GM23338 (cell line): Measurements from ENCODE around the gene MYO1D. TPM values are rescaled to one million over a fixed set of nuclear protein-coding genes. Genes with fewer than 3 reads are reported as not detected.

Source experiments
- ATAC-seq: fragments of 200-7000 bp; cut with Tn5 transposase; 3 replicates; pipeline ENCODE4 v1.9.1; 2020
- DNase-seq: peaks from one replicate; pipeline ENCODE4 v3.0.0-alpha.2; 2015; ENCODE audit warnings: low spot score
- H2AFZ ChIP-seq: fragments of 200-600 bp; sonication (generic); 2 replicates; pipeline ENCODE4 v1.8.0; 2016; ENCODE audit warnings: antibody characterized with exemption, mild to moderate bottlenecking, moderate library complexity
- H3F3A ChIP-seq: fragments of 200-600 bp; sonication (generic); replicated peaks from 2 replicates; pipeline ENCODE4 v1.8.0; 2017; ENCODE audit warnings: antibody characterized with exemption, mixed run types, low read depth
- H3K27ac ChIP-seq: fragments of 200-600 bp; sonication (generic); 2 replicates; pipeline ENCODE4 v1.6.1; 2016; ENCODE audit warnings: low read depth
- H3K27me3 ChIP-seq: fragments of 200-600 bp; sonication (generic); 2 replicates; pipeline ENCODE4 v1.8.0; 2016; ENCODE audit warnings: mild to moderate bottlenecking, mixed run types, moderate library complexity; ENCODE audit not compliant: insufficient read depth
- H3K36me3 ChIP-seq: fragments of 200-600 bp; sonication (generic); 2 replicates; pipeline ENCODE4 v1.8.0; 2016; ENCODE audit warnings: mild to moderate bottlenecking; ENCODE audit not compliant: insufficient read depth
- H3K4me1 ChIP-seq: fragments of 200-600 bp; sonication (generic); 2 replicates; pipeline ENCODE4 v1.8.0; 2016; ENCODE audit warnings: mild to moderate bottlenecking, moderate library complexity; ENCODE audit not compliant: insufficient read depth
- H3K4me2 ChIP-seq: fragments of 200-600 bp; sonication (generic); 2 replicates; pipeline ENCODE4 v1.7.1; 2017; ENCODE audit warnings: mixed run types
- H3K4me3 ChIP-seq: fragments of 200-600 bp; sonication (generic); 2 replicates; pipeline ENCODE4 v1.6.1; 2016; ENCODE audit warnings: mixed run types
- H3K79me2 ChIP-seq: fragments of 200-600 bp; sonication (generic); replicated peaks from 2 replicates; pipeline ENCODE4 v1.8.0; 2017; ENCODE audit warnings: mild to moderate bottlenecking; ENCODE audit not compliant: insufficient read depth
- H3K9me2 ChIP-seq: fragments of 200-600 bp; sonication (generic); 2 replicates; pipeline ENCODE4 v1.8.0; 2017; ENCODE audit not compliant: insufficient read depth
- H4K20me1 ChIP-seq: fragments of 200-600 bp; sonication (generic); replicated peaks from 2 replicates; pipeline ENCODE4 v1.8.0; 2017; ENCODE audit warnings: mild to moderate bottlenecking; ENCODE audit not compliant: insufficient read depth
- H3K27ac Mint-ChIP-seq: 2 replicates; pipeline ENCODE4 v1.8.0; 2020; ENCODE audit warnings: inconsistent platforms, mild to moderate bottlenecking, moderate library complexity, mixed read lengths
- H3K27me3 Mint-ChIP-seq: 3 replicates; pipeline ENCODE4 v1.8.0; 2022; ENCODE audit warnings: low read depth, mild to moderate bottlenecking, moderate library complexity, mixed read lengths, inconsistent platforms; ENCODE audit not compliant: insufficient read depth, poor library complexity
- H3K36me3 Mint-ChIP-seq: 3 replicates; pipeline ENCODE4 v1.8.0; 2021; ENCODE audit warnings: low read depth, mild to moderate bottlenecking, inconsistent platforms, moderate library complexity, mixed read lengths
- H3K4me1 Mint-ChIP-seq: 3 replicates; pipeline ENCODE4 v1.8.0; 2020; ENCODE audit warnings: mild to moderate bottlenecking, inconsistent platforms, mixed read lengths
- H3K4me3 Mint-ChIP-seq: 3 replicates; pipeline ENCODE4 v1.8.0; 2021; ENCODE audit warnings: moderate library complexity, mild to moderate bottlenecking, inconsistent platforms, mixed read lengths
- H3K9me3 Mint-ChIP-seq: 3 replicates; pipeline ENCODE4 v1.8.0; 2020; ENCODE audit warnings: moderate library complexity, mild to moderate bottlenecking, inconsistent platforms, mixed read lengths
- CREB1 ChIP-seq: fragments of 250-450 bp; sonication (Bioruptor Pico); IDR thresholded peaks from 2 replicates; pipeline ENCODE4 v1.5.0; 2020; ENCODE audit warnings: low read depth, mild to moderate bottlenecking, moderate library complexity
- EZH2 ChIP-seq: fragments of 200-600 bp; sonication (generic); IDR thresholded peaks from one replicate; pipeline ENCODE4 v1.8.0; 2017; ENCODE audit warnings: antibody characterized with exemption, mild to moderate bottlenecking, low read depth; ENCODE audit not compliant: unreplicated experiment
- EZH2phosphoT487 ChIP-seq: fragments of 200-600 bp; sonication (generic); IDR thresholded peaks from one replicate; pipeline ENCODE4 v1.8.1; 2018; ENCODE audit warnings: antibody characterized with exemption; ENCODE audit not compliant: unreplicated experiment
- JUNB ChIP-seq: IDR thresholded peaks from one replicate; pipeline ENCODE4 v1.6.1; 2016; ENCODE audit warnings: antibody characterized with exemption; ENCODE audit not compliant: unreplicated experiment
- NANOG ChIP-seq: IDR thresholded peaks from 2 replicates; pipeline ENCODE4 v1.6.1; 2016; ENCODE audit warnings: antibody characterized with exemption, borderline replicate concordance
- POLR2AphosphoS5 ChIP-seq: IDR thresholded peaks from 2 replicates; pipeline ENCODE4 v1.6.1; 2016; ENCODE audit warnings: antibody characterized with exemption, low read depth
- STAT1 ChIP-seq: IDR thresholded peaks from one replicate; pipeline ENCODE4 v1.6.1; 2016; ENCODE audit warnings: antibody characterized with exemption; ENCODE audit not compliant: unreplicated experiment
- ZNF114 ChIP-seq: fragments of 250-450 bp; sonication (Bioruptor Pico); IDR thresholded peaks from 2 replicates; pipeline ENCODE4 v1.5.0; 2020; ENCODE audit warnings: mild to moderate bottlenecking, moderate library complexity
- ZNF331 ChIP-seq: fragments of 250-450 bp; sonication (Bioruptor Pico); IDR thresholded peaks from 2 replicates; pipeline ENCODE4 v1.5.0; 2020; ENCODE audit warnings: low read depth, mild to moderate bottlenecking, moderate library complexity
- polyA plus RNA-seq: library from polyadenylated mRNA; unstranded; fragments of >200 nt; fragmentation: Nextera tagmentation; extraction: Ambion mirVana; gene quantifications from 2 replicates; pipeline ENCODE4 v1.2.1, GENCODE V29; 2016
- total RNA-seq: library from RNA; depleted of rRNA; stranded (reverse); fragments of >200 nt; shearing (Covaris generic); gene quantifications from 2 replicates; pipeline ENCODE4 v1.2.3, GENCODE V29; 2014
- TF ChIP-seq, protein P1 (sequence below): fragments of 250-450 bp; sonication (Bioruptor Pico); IDR thresholded peaks from 2 replicates; pipeline ENCODE4 v1.5.0; 2020; ENCODE audit warnings: mild to moderate bottlenecking, moderate library complexity
- TF ChIP-seq, protein P2 (sequence below): IDR thresholded peaks from 2 replicates; pipeline ENCODE4 v1.6.1; 2016; ENCODE audit warnings: antibody characterized with exemption
- TF ChIP-seq, protein P3 (sequence below): IDR thresholded peaks from one replicate; pipeline ENCODE4 v1.6.1; 2018; ENCODE audit warnings: antibody characterized with exemption; ENCODE audit not compliant: unreplicated experiment
- TF ChIP-seq, protein P4 (sequence below), 2 experiments: fragments of 200-600 bp in 1 of 2; sonication (generic) in 1 of 2; conservative IDR thresholded peaks; 2 replicates each; pipeline versions ENCODE4 v1.5.1 to v1.6.1; 2016 to 2017; ENCODE audit warnings: antibody characterized with exemption in 2 of 2, low read depth in 2 of 2, mild to moderate bottlenecking in 2 of 2, moderate library complexity in 1 of 2

Gene MYO1D
- total and polyA plus RNA-seq, 2 experiments from 2014 or later: 8.6 to 28.6 TPM

DNA sequence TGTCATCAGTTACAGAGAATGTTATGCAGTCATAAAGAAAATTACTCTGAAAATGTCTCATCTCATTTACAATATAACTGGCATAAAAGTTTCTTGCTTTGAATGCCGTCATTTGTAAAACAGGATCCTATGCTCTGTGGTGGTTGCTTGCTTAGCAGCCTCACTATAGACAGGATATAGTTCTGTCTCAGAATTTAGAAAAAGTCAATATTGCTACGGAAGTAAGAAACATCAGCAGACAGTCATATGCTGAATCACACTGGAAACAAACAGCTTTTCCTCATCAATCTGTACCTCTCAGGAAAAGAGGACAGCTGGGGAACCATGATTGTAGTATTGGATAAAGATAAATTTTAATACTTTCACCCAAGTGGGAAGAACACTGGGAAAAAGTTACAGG, 105.5 kb downstream of the MYO1D start:
- Histone ChIP-seq H3K4me1 (no peaks in the 10 kb centered on the region), H2AFZ (no peak overlapping the region), H3K36me3 (no peaks in the 10 kb centered on the region), H3F3A (no peaks in the 10 kb centered on the region), H3K9me2 (no peaks in the 10 kb centered on the region), H3K4me2 (no peak overlapping the region), H3K79me2 (no peaks in the 10 kb centered on the region), H3K4me3 (no peak overlapping the region), H4K20me1 (no peaks in the 10 kb centered on the region; the same call in 1 of the 2 replicates), H3K27me3 (no peaks in the 10 kb centered on the region), H3K27ac (no peak overlapping the region)
- TF ChIP-seq, protein P1, sequence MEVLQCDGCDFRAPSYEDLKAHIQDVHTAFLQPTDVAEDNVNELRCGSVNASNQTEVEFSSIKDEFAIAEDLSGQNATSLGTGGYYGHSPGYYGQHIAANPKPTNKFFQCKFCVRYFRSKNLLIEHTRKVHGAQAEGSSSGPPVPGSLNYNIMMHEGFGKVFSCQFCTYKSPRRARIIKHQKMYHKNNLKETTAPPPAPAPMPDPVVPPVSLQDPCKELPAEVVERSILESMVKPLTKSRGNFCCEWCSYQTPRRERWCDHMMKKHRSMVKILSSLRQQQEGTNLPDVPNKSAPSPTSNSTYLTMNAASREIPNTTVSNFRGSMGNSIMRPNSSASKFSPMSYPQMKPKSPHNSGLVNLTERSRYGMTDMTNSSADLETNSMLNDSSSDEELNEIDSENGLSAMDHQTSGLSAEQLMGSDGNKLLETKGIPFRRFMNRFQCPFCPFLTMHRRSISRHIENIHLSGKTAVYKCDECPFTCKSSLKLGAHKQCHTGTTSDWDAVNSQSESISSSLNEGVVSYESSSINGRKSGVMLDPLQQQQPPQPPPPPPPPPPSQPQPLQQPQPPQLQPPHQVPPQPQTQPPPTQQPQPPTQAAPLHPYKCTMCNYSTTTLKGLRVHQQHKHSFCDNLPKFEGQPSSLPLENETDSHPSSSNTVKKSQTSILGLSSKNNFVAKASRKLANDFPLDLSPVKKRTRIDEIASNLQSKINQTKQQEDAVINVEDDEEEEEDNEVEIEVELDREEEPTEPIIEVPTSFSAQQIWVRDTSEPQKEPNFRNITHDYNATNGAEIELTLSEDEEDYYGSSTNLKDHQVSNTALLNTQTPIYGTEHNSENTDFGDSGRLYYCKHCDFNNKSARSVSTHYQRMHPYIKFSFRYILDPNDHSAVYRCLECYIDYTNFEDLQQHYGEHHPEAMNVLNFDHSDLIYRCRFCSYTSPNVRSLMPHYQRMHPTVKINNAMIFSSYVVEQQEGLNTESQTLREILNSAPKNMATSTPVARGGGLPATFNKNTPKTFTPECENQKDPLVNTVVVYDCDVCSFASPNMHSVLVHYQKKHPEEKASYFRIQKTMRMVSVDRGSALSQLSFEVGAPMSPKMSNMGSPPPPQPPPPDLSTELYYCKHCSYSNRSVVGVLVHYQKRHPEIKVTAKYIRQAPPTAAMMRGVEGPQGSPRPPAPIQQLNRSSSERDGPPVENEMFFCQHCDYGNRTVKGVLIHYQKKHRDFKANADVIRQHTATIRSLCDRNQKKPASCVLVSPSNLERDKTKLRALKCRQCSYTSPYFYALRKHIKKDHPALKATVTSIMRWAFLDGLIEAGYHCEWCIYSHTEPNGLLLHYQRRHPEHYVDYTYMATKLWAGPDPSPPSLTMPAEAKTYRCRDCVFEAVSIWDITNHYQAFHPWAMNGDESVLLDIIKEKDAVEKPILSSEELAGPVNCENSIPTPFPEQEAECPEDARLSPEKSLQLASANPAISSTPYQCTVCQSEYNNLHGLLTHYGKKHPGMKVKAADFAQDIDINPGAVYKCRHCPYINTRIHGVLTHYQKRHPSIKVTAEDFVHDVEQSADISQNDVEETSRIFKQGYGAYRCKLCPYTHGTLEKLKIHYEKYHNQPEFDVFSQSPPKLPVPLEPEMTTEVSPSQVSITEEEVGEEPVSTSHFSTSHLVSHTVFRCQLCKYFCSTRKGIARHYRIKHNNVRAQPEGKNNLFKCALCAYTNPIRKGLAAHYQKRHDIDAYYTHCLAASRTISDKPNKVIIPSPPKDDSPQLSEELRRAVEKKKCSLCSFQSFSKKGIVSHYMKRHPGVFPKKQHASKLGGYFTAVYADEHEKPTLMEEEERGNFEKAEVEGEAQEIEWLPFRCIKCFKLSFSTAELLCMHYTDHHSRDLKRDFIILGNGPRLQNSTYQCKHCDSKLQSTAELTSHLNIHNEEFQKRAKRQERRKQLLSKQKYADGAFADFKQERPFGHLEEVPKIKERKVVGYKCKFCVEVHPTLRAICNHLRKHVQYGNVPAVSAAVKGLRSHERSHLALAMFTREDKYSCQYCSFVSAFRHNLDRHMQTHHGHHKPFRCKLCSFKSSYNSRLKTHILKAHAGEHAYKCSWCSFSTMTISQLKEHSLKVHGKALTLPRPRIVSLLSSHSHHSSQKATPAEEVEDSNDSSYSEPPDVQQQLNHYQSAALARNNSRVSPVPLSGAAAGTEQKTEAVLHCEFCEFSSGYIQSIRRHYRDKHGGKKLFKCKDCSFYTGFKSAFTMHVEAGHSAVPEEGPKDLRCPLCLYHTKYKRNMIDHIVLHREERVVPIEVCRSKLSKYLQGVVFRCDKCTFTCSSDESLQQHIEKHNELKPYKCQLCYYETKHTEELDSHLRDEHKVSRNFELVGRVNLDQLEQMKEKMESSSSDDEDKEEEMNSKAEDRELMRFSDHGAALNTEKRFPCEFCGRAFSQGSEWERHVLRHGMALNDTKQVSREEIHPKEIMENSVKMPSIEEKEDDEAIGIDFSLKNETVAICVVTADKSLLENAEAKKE (CRISPR knock-in tag): no peak
- no peak for TF ChIP-seq ZNF114
- no peak for TF ChIP-seq ZNF331
- no peak for TF ChIP-seq NANOG
- TF ChIP-seq EZH2phosphoT487: no peak
- TF ChIP-seq, protein P2, sequence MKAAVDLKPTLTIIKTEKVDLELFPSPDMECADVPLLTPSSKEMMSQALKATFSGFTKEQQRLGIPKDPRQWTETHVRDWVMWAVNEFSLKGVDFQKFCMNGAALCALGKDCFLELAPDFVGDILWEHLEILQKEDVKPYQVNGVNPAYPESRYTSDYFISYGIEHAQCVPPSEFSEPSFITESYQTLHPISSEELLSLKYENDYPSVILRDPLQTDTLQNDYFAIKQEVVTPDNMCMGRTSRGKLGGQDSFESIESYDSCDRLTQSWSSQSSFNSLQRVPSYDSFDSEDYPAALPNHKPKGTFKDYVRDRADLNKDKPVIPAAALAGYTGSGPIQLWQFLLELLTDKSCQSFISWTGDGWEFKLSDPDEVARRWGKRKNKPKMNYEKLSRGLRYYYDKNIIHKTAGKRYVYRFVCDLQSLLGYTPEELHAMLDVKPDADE: no peak
- TF ChIP-seq STAT1: no peak
- no peak for TF ChIP-seq EZH2
- no peak for TF ChIP-seq POLR2AphosphoS5
- no peak for TF ChIP-seq CREB1 (CRISPR knock-in tag)
- TF ChIP-seq, protein P3, sequence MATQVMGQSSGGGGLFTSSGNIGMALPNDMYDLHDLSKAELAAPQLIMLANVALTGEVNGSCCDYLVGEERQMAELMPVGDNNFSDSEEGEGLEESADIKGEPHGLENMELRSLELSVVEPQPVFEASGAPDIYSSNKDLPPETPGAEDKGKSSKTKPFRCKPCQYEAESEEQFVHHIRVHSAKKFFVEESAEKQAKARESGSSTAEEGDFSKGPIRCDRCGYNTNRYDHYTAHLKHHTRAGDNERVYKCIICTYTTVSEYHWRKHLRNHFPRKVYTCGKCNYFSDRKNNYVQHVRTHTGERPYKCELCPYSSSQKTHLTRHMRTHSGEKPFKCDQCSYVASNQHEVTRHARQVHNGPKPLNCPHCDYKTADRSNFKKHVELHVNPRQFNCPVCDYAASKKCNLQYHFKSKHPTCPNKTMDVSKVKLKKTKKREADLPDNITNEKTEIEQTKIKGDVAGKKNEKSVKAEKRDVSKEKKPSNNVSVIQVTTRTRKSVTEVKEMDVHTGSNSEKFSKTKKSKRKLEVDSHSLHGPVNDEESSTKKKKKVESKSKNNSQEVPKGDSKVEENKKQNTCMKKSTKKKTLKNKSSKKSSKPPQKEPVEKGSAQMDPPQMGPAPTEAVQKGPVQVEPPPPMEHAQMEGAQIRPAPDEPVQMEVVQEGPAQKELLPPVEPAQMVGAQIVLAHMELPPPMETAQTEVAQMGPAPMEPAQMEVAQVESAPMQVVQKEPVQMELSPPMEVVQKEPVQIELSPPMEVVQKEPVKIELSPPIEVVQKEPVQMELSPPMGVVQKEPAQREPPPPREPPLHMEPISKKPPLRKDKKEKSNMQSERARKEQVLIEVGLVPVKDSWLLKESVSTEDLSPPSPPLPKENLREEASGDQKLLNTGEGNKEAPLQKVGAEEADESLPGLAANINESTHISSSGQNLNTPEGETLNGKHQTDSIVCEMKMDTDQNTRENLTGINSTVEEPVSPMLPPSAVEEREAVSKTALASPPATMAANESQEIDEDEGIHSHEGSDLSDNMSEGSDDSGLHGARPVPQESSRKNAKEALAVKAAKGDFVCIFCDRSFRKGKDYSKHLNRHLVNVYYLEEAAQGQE: no peak
- TF ChIP-seq, protein P4, sequence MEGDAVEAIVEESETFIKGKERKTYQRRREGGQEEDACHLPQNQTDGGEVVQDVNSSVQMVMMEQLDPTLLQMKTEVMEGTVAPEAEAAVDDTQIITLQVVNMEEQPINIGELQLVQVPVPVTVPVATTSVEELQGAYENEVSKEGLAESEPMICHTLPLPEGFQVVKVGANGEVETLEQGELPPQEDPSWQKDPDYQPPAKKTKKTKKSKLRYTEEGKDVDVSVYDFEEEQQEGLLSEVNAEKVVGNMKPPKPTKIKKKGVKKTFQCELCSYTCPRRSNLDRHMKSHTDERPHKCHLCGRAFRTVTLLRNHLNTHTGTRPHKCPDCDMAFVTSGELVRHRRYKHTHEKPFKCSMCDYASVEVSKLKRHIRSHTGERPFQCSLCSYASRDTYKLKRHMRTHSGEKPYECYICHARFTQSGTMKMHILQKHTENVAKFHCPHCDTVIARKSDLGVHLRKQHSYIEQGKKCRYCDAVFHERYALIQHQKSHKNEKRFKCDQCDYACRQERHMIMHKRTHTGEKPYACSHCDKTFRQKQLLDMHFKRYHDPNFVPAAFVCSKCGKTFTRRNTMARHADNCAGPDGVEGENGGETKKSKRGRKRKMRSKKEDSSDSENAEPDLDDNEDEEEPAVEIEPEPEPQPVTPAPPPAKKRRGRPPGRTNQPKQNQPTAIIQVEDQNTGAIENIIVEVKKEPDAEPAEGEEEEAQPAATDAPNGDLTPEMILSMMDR (conservative IDR thresholded peaks at IDR 0.05; ENCODE audit: low read depth in 2 of 2): no peak
- TF ChIP-seq JUNB: no peak
- no peak overlapping the region for H3K4me3 Mint-ChIP-seq
- peaks cover 10% of the 10 kb centered on the region; the same call in 2 of the 3 replicates for H3K36me3 Mint-ChIP-seq
- peaks cover 4% of the 10 kb centered on the region; the same call in 2 of the 3 replicates for H3K9me3 Mint-ChIP-seq
- no peak for ATAC-seq
- H3K27ac Mint-ChIP-seq: no peak overlapping the region
- peaks cover 4% of the 10 kb centered on the region for H3K27me3 Mint-ChIP-seq
- DNase-seq: no peak
- H3K4me1 Mint-ChIP-seq: peaks cover 14% of the 10 kb centered on the region
